Measurements from ENCODE around the gene PLAAT3.

DNA sequence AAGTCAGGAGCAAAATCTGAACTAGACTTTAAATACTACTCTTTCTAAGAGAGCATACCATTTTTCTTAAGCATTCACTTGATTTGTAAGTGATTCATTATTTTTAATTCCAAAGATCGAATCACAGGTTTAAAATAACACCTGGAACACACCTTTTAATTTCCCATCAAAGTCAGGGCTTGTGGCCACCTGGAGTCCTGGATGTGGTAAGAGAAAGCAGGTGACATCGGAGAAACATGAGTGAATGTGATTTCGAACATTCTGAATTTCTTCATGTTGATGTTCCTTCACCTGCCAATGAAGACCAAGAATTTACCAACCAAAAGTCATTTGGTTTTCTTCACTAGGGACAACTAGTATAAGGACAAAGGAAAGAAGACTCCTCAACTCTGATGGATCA lies 29.0 kb upstream of the PLAAT3 start:
- no peak for TF ChIP-seq POLR2AphosphoS5 (IDR thresholded peaks at IDR 0.05)
- TF ChIP-seq, protein P1, sequence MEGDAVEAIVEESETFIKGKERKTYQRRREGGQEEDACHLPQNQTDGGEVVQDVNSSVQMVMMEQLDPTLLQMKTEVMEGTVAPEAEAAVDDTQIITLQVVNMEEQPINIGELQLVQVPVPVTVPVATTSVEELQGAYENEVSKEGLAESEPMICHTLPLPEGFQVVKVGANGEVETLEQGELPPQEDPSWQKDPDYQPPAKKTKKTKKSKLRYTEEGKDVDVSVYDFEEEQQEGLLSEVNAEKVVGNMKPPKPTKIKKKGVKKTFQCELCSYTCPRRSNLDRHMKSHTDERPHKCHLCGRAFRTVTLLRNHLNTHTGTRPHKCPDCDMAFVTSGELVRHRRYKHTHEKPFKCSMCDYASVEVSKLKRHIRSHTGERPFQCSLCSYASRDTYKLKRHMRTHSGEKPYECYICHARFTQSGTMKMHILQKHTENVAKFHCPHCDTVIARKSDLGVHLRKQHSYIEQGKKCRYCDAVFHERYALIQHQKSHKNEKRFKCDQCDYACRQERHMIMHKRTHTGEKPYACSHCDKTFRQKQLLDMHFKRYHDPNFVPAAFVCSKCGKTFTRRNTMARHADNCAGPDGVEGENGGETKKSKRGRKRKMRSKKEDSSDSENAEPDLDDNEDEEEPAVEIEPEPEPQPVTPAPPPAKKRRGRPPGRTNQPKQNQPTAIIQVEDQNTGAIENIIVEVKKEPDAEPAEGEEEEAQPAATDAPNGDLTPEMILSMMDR (IDR thresholded peaks at IDR 0.05): no peak
- TF ChIP-seq POLR2A (IDR thresholded peaks at IDR 0.05): no peak
